Neural cell (in vitro differentiated cells): ENCODE results near the gene DPP10. TPM values are rescaled to one million over a fixed set of nuclear protein-coding genes. Genes with fewer than 3 reads are reported as not detected.
"Not testable (repeated sequence)": the region's sequence is repeated elsewhere in the genome, so short reads cannot be mapped to it uniquely, and the experiment has no call there.

ENCODE experiments used
- H2AFZ ChIP-seq: fragments of 200-600, 300-800 bp; sonication (generic), shearing (Covaris generic); 2 replicates; pipeline ENCODE4 v1.6.0; 2014; ENCODE audit warnings: low read depth, mild to moderate bottlenecking, antibody characterized with exemption, low read length, moderate library complexity
- H3F3A ChIP-seq: fragments of 200-600 bp; shearing (Covaris generic); 2 replicates; pipeline ENCODE4 v1.6.1; 2016; ENCODE audit warnings: mild to moderate bottlenecking, moderate library complexity, mixed read lengths, antibody characterized with exemption, low read length; ENCODE audit not compliant: insufficient read depth, poor library complexity, severe bottlenecking
- H3K27ac ChIP-seq: fragments of 200-600, 300-800 bp; sonication (generic), shearing (Covaris generic); 2 replicates; pipeline ENCODE4 v1.5.1; 2014; ENCODE audit warnings: mild to moderate bottlenecking, low read length, moderate library complexity
- H3K27me3 ChIP-seq: fragments of 300-800, 200-600 bp; sonication (generic), shearing (Covaris generic); 2 replicates; pipeline ENCODE4 v1.6.0; 2014; ENCODE audit warnings: mild to moderate bottlenecking, low read depth, low read length, moderate library complexity; ENCODE audit not compliant: insufficient read depth
- H3K36me3 ChIP-seq: fragments of 300-800, 200-600 bp; sonication (generic), shearing (Covaris generic); 2 replicates; pipeline ENCODE4 v1.5.1; 2014; ENCODE audit warnings: mild to moderate bottlenecking, antibody characterized with exemption, low read length, moderate library complexity; ENCODE audit not compliant: insufficient read depth
- H3K4me2 ChIP-seq: fragments of 300-800, 200-600 bp; sonication (generic), shearing (Covaris generic); 2 replicates; pipeline ENCODE4 v1.6.0; 2014; ENCODE audit warnings: mild to moderate bottlenecking, low read length
- H3K4me3 ChIP-seq: fragments of 300-800, 200-600 bp; sonication (generic), shearing (Covaris generic); 2 replicates; pipeline ENCODE4 v1.5.1; 2014; ENCODE audit warnings: mild to moderate bottlenecking, low read length, moderate library complexity
- H3K79me2 ChIP-seq: fragments of 200-600 bp; shearing (Covaris generic); replicated peaks from 2 replicates; pipeline ENCODE4 v1.6.0; 2014; ENCODE audit warnings: mild to moderate bottlenecking, low read length, moderate library complexity; ENCODE audit not compliant: insufficient read depth
- H3K9ac ChIP-seq: fragments of 300-800, 200-600 bp; sonication (generic), shearing (Covaris generic); 2 replicates; pipeline ENCODE4 v1.6.1; 2016; ENCODE audit warnings: mild to moderate bottlenecking, low read length, mixed read lengths
- H3K9me2 ChIP-seq: fragments of 200-600 bp; shearing (Covaris generic); 2 replicates; pipeline ENCODE4 v1.6.1; 2016; ENCODE audit warnings: mild to moderate bottlenecking, low read length, mixed read lengths; ENCODE audit not compliant: insufficient read depth
- H3K9me3 ChIP-seq: fragments of 200-600, 300-800 bp; sonication (generic), shearing (Covaris generic); 2 replicates; pipeline ENCODE4 v1.6.1; 2016; ENCODE audit warnings: mild to moderate bottlenecking, mixed run types, low read length, moderate library complexity, mixed read lengths
- H4K20me1 ChIP-seq: fragments of 200-600 bp; shearing (Covaris generic); 2 replicates; pipeline ENCODE4 v1.6.1; 2016; ENCODE audit warnings: mild to moderate bottlenecking, mixed run types; ENCODE audit not compliant: insufficient read depth
- EP300 ChIP-seq: fragments of 450-650 bp; conservative IDR thresholded peaks from 2 replicates; pipeline ENCODE4 v1.6.1; 2014; ENCODE audit warnings: antibody characterized with exemption, mild to moderate bottlenecking, moderate library complexity; ENCODE audit not compliant: poor library complexity, severe bottlenecking
- EZH2 ChIP-seq: fragments of 200-600, 300-800 bp; shearing (Covaris generic), sonication (generic); IDR thresholded peaks from 2 replicates; pipeline ENCODE4 v1.6.1; 2014; ENCODE audit warnings: antibody characterized with exemption, low read length, borderline replicate concordance, mild to moderate bottlenecking; ENCODE audit not compliant: insufficient read depth, poor library complexity, severe bottlenecking
- MXI1 ChIP-seq: fragments of 450-650 bp; conservative IDR thresholded peaks from 2 replicates; pipeline ENCODE4 v1.6.1; 2014; ENCODE audit warnings: antibody characterized with exemption, mild to moderate bottlenecking; ENCODE audit not compliant: poor library complexity, severe bottlenecking
- POLR2AphosphoS5 ChIP-seq: IDR thresholded peaks from 2 replicates; pipeline ENCODE4 v1.6.1; 2012
- RAD21 ChIP-seq: fragments of 450-650 bp; conservative IDR thresholded peaks from 2 replicates; pipeline ENCODE4 v1.6.1; 2014; ENCODE audit warnings: antibody characterized with exemption, mild to moderate bottlenecking, moderate library complexity
- SMC3 ChIP-seq: fragments of 450-650 bp; conservative IDR thresholded peaks from 2 replicates; pipeline ENCODE4 v1.6.1; 2014; ENCODE audit warnings: antibody characterized with exemption, mild to moderate bottlenecking, moderate library complexity; ENCODE audit not compliant: poor library complexity
- TAF1 ChIP-seq: IDR thresholded peaks from 2 replicates; pipeline ENCODE4 v1.6.1; 2012; ENCODE audit warnings: low read depth
- polyA plus RNA-seq: library from polyadenylated mRNA; depleted of rRNA; stranded (reverse); fragments of >200 nt; gene quantifications from 2 replicates; pipeline ENCODE4 v1.2.3, GENCODE V29; 2014
- TF ChIP-seq, protein P1 (sequence below): IDR thresholded peaks from 2 replicates; pipeline ENCODE4 v1.6.1; 2012; ENCODE audit warnings: borderline replicate concordance
- TF ChIP-seq, protein P2 (sequence below): fragments of 450-650 bp; IDR thresholded peaks from 2 replicates; pipeline ENCODE4 v1.5.1; 2014; ENCODE audit warnings: antibody characterized with exemption, mild to moderate bottlenecking, moderate library complexity; ENCODE audit not compliant: poor library complexity, severe bottlenecking

The DPP10 gene
- polyA plus RNA-seq, 1 donor from 2014 or later = 13.9 TPM

DNA sequence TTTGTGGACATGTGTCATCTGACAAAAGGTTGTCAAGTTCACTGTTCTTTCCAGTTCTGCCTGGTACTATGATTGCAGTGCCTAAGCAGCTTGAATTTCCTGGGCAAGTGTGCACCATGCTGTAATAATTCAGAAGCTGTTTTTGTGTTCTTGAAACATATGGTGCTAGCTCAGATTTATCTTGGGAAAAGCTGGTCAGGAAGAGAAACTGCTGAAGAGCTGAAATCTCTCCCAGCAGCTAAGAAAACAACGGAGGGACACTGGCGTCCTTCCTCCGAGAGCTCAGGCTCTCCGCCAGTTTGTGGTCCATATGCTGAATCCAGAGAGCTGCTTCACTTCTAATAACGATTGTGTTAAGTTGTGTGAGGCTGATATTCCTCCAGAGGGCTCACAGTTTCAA, 642.0 kb downstream of the DPP10 start:
- H2AFZ ChIP-seq = no peak overlapping the region
- no peaks in the 10 kb centered on the region for H4K20me1 ChIP-seq
- H3K27me3 ChIP-seq = no peaks in the 10 kb centered on the region
- H3K9me2 ChIP-seq = no peaks in the 10 kb centered on the region
- H3K4me3 ChIP-seq = no peak overlapping the region
- no peaks in the 10 kb centered on the region for H3K79me2 ChIP-seq
- H3K36me3 ChIP-seq = no peaks in the 10 kb centered on the region
- no peaks in the 10 kb centered on the region for H3K9me3 ChIP-seq
- H3K27ac ChIP-seq = no peak overlapping the region
- TF ChIP-seq SMC3 (no peak), RAD21 (no peak), EZH2 (no peak), TAF1 (no peak), POLR2AphosphoS5 (no peak), MXI1 (no peak), EP300 (no peak)
- TF ChIP-seq, protein P1, sequence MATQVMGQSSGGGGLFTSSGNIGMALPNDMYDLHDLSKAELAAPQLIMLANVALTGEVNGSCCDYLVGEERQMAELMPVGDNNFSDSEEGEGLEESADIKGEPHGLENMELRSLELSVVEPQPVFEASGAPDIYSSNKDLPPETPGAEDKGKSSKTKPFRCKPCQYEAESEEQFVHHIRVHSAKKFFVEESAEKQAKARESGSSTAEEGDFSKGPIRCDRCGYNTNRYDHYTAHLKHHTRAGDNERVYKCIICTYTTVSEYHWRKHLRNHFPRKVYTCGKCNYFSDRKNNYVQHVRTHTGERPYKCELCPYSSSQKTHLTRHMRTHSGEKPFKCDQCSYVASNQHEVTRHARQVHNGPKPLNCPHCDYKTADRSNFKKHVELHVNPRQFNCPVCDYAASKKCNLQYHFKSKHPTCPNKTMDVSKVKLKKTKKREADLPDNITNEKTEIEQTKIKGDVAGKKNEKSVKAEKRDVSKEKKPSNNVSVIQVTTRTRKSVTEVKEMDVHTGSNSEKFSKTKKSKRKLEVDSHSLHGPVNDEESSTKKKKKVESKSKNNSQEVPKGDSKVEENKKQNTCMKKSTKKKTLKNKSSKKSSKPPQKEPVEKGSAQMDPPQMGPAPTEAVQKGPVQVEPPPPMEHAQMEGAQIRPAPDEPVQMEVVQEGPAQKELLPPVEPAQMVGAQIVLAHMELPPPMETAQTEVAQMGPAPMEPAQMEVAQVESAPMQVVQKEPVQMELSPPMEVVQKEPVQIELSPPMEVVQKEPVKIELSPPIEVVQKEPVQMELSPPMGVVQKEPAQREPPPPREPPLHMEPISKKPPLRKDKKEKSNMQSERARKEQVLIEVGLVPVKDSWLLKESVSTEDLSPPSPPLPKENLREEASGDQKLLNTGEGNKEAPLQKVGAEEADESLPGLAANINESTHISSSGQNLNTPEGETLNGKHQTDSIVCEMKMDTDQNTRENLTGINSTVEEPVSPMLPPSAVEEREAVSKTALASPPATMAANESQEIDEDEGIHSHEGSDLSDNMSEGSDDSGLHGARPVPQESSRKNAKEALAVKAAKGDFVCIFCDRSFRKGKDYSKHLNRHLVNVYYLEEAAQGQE = no peak
- TF ChIP-seq, protein P2, sequence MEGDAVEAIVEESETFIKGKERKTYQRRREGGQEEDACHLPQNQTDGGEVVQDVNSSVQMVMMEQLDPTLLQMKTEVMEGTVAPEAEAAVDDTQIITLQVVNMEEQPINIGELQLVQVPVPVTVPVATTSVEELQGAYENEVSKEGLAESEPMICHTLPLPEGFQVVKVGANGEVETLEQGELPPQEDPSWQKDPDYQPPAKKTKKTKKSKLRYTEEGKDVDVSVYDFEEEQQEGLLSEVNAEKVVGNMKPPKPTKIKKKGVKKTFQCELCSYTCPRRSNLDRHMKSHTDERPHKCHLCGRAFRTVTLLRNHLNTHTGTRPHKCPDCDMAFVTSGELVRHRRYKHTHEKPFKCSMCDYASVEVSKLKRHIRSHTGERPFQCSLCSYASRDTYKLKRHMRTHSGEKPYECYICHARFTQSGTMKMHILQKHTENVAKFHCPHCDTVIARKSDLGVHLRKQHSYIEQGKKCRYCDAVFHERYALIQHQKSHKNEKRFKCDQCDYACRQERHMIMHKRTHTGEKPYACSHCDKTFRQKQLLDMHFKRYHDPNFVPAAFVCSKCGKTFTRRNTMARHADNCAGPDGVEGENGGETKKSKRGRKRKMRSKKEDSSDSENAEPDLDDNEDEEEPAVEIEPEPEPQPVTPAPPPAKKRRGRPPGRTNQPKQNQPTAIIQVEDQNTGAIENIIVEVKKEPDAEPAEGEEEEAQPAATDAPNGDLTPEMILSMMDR = no peak
- no peaks in the 10 kb centered on the region for H3F3A ChIP-seq
- H3K4me2 ChIP-seq = no peak overlapping the region
- no peak overlapping the region for H3K9ac ChIP-seq

DNA sequence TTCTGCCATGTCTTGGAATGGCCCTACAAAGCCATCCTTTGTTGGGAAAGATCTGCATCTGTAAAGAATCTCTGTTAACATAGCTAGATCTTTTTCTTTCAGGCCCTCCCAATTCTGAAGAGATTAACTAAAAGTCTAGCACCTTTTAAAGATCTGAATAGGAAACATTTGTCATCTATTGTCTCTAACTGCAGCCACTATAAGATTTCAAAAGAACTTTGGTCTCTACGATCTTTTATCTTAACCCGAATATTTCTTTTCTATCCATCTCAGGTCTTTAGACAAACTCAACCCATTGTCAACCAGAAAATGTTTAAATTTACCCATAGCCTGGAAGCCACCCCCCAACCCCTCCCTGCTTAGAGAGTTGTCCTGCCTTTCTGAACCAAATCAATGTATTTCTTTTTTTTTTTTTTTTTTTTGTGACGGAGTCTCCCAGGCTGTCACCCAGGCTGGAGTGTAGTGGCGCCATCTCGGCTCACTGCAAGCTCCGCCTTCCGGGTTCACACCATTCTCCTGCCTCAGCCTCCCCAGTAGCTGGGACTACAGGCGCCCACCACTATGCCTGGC, 643.7 kb downstream of the DPP10 start:
- H3K4me3 ChIP-seq, H4K20me1 ChIP-seq, H3K79me2 ChIP-seq, H3K27ac ChIP-seq, H3K4me2 ChIP-seq, H3F3A ChIP-seq, H3K9ac ChIP-seq, H2AFZ ChIP-seq, H3K27me3 ChIP-seq, H3K9me2 ChIP-seq, H3K36me3 ChIP-seq, H3K9me3 ChIP-seq: not testable (repeated sequence)

DNA sequence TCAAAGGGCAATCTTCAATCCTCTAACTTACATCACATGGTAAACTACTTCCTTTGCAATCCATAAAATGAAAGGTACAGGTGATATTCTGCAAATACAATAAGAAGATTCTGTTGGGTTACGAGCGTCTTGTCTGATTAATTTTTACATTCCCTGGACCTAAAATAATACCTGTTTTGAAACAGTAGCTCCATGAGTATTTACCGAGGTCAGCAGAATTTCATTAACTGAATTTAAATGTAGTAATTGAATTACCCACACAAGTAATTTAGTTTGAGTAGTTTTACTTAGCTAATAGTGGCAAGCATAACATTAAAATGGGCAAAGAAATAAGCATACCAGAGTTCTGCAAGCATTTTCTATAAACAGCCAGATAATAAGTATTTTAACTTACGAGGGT, 652.0 kb downstream of the DPP10 start:
- Histone ChIP-seq H2AFZ (no peak overlapping the region), H3K27ac (no peak overlapping the region), H3K9me3 (no peaks in the 10 kb centered on the region), H3K4me2 (no peak overlapping the region), H3K36me3 (no peaks in the 10 kb centered on the region), H4K20me1 (no peaks in the 10 kb centered on the region), H3K4me3 (no peak overlapping the region), H3K9me2 (no peaks in the 10 kb centered on the region), H3K9ac (no peak overlapping the region), H3K79me2 (no peaks in the 10 kb centered on the region), H3F3A (no peaks in the 10 kb centered on the region), H3K27me3 (no peaks in the 10 kb centered on the region)
- TF ChIP-seq TAF1 = no peak
- no peak for TF ChIP-seq POLR2AphosphoS5
- TF ChIP-seq, protein P1 = no peak
- TF ChIP-seq EP300 = no peak
- no peak for TF ChIP-seq RAD21
- TF ChIP-seq, protein P2 = no peak
- TF ChIP-seq SMC3 = no peak
- no peak for TF ChIP-seq MXI1
- TF ChIP-seq EZH2 = no peak
